ENCODE data around the gene FBH1. TPM values are rescaled to one million over a fixed set of nuclear protein-coding genes. Genes with fewer than 3 reads are reported as not detected.
A peak's percentile ranks its signal among the peaks of the same experiment; 100 is the strongest.

Gene FBH1
- total and polyA plus RNA-seq, 9 of the 15 experiments (the other 6 are each of a cell fraction or from before 2014, with no cell fraction given): 13.4 to 108 (median 77.8) TPM

DNA sequence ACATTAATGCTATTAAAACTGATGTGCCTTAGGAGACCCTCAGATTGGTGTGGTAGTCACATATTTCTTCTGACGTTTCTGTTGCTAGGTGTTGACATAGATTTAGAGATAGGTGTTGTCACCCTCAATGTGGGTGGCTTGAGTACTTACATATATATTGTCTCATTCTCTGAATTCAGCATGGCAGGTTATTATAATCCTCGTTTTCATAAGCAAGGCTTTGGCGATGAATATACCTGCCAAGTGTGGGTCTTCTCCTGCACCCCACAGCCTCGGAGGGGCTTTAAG, 7.0 kb downstream of the FBH1 start:
- Histone ChIP-seq H2AFZ (ENCODE audit: low read depth, low read length) (no peak overlapping the region), H3K4me2 (ENCODE audit: insufficient read depth, low read length) (peak overlapping the region; percentile 70), H3K79me2 (ENCODE audit: control insufficient read depth, insufficient read depth, low read length) (peaks cover 94% of the 10 kb centered on the region), H3K36me3 (ENCODE audit: control insufficient read depth, insufficient read depth, low read length) (peaks cover 69% of the 10 kb centered on the region), H3K4me3 (peak overlapping the region; percentile 9; the same call in 1 of the 2 replicates), H3K4me1 (replicated peaks in 1 of 2; ENCODE audit: control insufficient read depth in 2 of 2, insufficient read depth in 2 of 2, low read length in 2 of 2) (peaks cover 44 to 64% of the 10 kb centered on the region in 2 experiments), H3K27ac (ENCODE audit: extremely low read depth, low read depth, low read length) (peak overlapping the region; percentile 82), H4K20me1 (replicated peaks; ENCODE audit: control insufficient read depth, insufficient read depth, low read length) (peaks cover 15% of the 10 kb centered on the region; the same call in 1 of the 2 replicates), H3K9me1 (ENCODE audit: control insufficient read depth, insufficient read depth, low read length) (peaks cover 3% of the 10 kb centered on the region), H3K27me3 (ENCODE audit: control insufficient read depth in 2 of 2, insufficient read depth in 2 of 2, low read length in 2 of 2) (no peaks in the 10 kb centered on the region), H3K9me3 (replicated peaks; ENCODE audit: control insufficient read depth, insufficient read depth, low read depth, low read length) (peaks cover 3% of the 10 kb centered on the region; the same call in 1 of the 2 replicates), H3K9ac (ENCODE audit: insufficient read depth in 1 of 2, low read depth in 2 of 2, low read length in 2 of 2) (peak overlapping the region; percentile 22 to 69; a peak in 2 of 4 replicates)
- POLR2A ChIA-PET: interaction anchor here (1.3 kb wide), 2 partner anchors 84 to 227 kb away, joined by 3 to 4 read pairs; partner anchors contain the start of gene GDI2
- no TSS peak for BruUV-seq (replicated peaks)
- intact Hi-C loops (cut with micrococcal nuclease): no loop called here
- in situ Hi-C loops (cut with MboI): no loop called here
- peak in 1 of 4 experiments; percentile 16 for DNase-seq (ENCODE audit: extremely low read depth in 1 of 4, low spot score in 3 of 4)
- CTCF ChIA-PET (ENCODE audit: low intra/inter-chr PET ratio): no interaction called here
- WGBS (ENCODE audit: insufficient coverage, low coverage, missing lambda C conversion rate): 14% methylated on average over 4 of the region's 4 CpGs
- peak; percentile 9 for ATAC-seq
- FAIRE-seq: no peak
- TF ChIP-seq BRD4 (IDR thresholded peaks at IDR 0.05) (no peak), EP300 (IDR thresholded peaks at IDR 0.05; ENCODE audit: low read length) (0 out of 2 replicates have a peak, but pooled peaks have one; percentile 0), KLF1 (tag; IDR thresholded peaks at IDR 0.05) (peak; percentile 24; the same call in 1 of the 2 replicates), RFX1 (IDR thresholded peaks at IDR 0.05) (peak; percentile 61), MAZ (CRISPR knock-in tag; conservative IDR thresholded peaks at IDR 0.05 in 1 of 2, IDR thresholded peaks at IDR 0.05 in 1 of 2) (peak in 1 of 2 experiments; percentile 29; a peak in 1 of 4 replicates), ZNF347 (CRISPR knock-in tag; IDR thresholded peaks at IDR 0.05; ENCODE audit: low read depth) (no peak), RFX5 (IDR thresholded peaks at IDR 0.05; ENCODE audit: low read depth, low read length) (peak; percentile 65), PHB (CRISPR knock-in tag; IDR thresholded peaks at IDR 0.05) (no peak), MEIS2 (IDR thresholded peaks at IDR 0.05; ENCODE audit: partially characterized antibody) (peak; percentile 46)
- TF ChIP-seq, protein P1, sequence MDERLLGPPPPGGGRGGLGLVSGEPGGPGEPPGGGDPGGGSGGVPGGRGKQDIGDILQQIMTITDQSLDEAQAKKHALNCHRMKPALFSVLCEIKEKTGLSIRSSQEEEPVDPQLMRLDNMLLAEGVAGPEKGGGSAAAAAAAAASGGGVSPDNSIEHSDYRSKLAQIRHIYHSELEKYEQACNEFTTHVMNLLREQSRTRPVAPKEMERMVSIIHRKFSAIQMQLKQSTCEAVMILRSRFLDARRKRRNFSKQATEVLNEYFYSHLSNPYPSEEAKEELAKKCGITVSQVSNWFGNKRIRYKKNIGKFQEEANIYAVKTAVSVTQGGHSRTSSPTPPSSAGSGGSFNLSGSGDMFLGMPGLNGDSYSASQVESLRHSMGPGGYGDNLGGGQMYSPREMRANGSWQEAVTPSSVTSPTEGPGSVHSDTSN (CRISPR knock-in tag; IDR thresholded peaks at IDR 0.05; ENCODE audit: low read depth): no peak
- TF ChIP-seq, protein P1 (tag; conservative IDR thresholded peaks at IDR 0.05; ENCODE audit: low read depth): 0 out of 2 replicates have a peak, but pooled peaks have one; percentile 36
- TF ChIP-seq, protein P2, sequence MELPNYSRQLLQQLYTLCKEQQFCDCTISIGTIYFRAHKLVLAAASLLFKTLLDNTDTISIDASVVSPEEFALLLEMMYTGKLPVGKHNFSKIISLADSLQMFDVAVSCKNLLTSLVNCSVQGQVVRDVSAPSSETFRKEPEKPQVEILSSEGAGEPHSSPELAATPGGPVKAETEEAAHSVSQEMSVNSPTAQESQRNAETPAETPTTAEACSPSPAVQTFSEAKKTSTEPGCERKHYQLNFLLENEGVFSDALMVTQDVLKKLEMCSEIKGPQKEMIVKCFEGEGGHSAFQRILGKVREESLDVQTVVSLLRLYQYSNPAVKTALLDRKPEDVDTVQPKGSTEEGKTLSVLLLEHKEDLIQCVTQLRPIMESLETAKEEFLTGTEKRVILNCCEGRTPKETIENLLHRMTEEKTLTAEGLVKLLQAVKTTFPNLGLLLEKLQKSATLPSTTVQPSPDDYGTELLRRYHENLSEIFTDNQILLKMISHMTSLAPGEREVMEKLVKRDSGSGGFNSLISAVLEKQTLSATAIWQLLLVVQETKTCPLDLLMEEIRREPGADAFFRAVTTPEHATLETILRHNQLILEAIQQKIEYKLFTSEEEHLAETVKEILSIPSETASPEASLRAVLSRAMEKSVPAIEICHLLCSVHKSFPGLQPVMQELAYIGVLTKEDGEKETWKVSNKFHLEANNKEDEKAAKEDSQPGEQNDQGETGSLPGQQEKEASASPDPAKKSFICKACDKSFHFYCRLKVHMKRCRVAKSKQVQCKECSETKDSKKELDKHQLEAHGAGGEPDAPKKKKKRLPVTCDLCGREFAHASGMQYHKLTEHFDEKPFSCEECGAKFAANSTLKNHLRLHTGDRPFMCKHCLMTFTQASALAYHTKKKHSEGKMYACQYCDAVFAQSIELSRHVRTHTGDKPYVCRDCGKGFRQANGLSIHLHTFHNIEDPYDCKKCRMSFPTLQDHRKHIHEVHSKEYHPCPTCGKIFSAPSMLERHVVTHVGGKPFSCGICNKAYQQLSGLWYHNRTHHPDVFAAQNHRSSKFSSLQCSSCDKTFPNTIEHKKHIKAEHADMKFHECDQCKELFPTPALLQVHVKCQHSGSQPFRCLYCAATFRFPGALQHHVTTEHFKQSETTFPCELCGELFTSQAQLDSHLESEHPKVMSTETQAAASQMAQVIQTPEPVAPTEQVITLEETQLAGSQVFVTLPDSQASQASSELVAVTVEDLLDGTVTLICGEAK (IDR thresholded peaks at IDR 0.05): peak; percentile 28
- TF ChIP-seq, protein P2 (CRISPR knock-in tag; IDR thresholded peaks at IDR 0.05): no peak

Measured in K562 (cell line).